HG03521 (cell line): Measurements from ENCODE around the gene SNX24.
A peak's percentile ranks its signal among the peaks of the same experiment; 100 is the strongest.

Experiments used
- ATAC-seq: cut with Tn5 transposase; IDR thresholded peaks from one replicate; pipeline ENCODE4 v1.9.1; 2021; ENCODE audit warnings: mild to moderate bottlenecking, moderate library complexity; ENCODE audit not compliant: unreplicated experiment

Gene SNX24

DNA sequence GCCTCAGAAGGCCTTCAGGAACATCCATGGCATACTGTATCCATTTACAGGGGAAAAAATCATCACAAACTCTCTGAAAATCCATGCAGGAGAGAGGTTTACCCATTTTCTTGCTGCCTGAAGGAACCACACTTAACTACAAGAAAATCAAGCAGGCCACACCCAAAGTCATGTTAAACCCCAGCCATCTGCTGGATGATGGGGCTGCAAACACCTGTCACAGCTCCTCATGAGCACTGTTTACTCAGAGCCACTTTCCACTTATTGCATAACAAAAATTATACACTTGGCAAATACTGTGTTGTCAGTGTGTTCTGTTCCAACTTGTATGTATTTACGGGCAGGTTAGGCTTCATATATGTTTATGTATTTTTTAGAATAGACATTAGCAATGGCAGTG, 155.3 kb downstream of the SNX24 start:
- no peak for ATAC-seq

DNA sequence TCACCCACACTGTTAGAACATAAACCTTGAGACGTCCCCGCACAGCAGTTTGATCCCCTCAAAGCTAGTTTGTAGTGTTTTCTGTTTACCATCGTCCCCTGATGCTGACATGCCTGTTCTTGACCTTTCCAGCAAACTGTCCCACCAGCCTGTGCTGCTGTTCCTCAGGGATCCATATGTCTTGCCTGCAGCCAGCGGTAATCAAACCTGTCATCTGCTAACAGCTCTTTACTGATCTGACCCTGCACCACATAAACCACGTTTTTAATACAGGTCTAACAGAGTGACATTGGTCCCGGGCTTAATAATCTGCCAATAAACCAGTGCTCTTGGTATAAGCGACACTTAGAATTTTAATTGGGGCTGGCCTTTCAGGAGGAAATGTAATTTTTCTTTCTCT, 156.4 kb downstream of the SNX24 start:
- ATAC-seq, result no peak

DNA sequence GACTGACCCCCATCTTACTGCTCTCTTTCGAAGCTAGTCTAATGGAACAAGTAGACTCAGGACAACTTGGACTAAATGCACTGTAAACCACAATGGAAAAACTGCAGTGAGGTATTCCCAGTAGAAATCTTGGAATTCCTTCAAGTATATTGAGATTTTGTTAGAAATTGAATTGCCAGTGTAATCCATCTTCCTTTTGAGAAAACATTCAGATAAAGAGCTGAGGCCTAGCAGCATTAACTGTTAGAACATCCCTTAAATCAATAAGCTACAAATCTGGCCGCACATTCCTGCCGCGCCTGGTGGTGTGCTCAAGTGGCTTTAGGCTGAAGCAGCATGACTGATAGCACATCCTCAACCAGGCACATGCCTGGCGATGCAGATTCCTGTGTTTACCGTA, 161.8 kb downstream of the SNX24 start:
- ATAC-seq, result no peak

DNA sequence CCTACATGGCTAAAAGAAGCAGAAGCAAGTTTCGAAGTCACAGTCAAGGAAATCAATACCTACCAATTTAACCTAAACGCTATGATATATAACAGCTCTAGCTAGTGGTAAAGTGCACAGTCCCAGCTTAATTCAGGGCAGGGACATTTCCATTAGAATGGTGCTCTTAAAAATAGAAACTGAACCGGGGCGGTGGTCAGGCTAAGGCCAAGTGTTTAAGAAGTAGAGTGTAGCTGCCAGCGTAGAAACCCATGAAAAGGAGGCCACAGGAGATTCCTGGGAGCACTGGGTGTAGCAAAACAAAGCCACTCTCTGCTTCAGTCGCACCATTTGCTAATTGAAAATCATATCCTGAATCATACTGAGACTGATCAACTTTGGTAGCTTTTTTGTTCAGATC, 162.3 kb downstream of the SNX24 start:
- ATAC-seq, result no peak

DNA sequence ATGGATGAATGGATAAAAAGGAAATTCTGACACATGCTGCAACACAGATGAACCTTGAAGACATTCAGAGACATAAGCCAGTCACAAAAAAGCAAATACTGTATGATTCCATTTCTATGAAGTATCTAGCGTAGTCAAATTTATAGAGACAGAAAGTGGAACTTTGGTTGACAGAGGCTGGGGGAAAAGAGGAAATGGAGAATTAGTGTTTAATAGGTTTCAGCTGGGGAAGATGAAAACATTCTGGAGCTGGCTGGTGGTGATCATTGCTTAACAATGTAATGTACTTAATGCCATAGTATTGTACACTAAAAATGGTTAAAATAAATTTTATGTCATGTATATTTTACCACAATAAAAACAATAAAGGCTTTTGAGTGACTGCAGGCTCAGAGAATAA, 166.9 kb downstream of the SNX24 start:
- ATAC-seq, result no peak

DNA sequence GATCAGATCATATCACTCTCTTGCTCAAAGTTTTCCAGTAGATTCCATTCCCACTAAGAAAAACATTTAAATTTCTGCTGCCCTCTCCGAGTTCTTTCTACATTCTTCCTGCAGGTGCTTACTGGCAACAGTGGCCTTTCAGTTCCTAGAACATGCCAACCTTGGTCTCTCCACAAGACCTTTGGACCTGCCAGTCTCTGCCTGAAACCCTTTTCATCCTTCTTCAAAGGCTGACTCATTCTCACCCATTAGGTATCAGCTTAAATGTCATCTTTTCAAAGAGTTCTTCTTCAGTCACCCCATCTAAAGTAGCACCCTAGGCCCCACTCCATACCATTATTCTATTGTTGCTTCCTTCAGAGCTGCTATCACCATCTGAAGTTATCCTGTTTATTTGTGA, 169.3 kb downstream of the SNX24 start:
- no peak for ATAC-seq

DNA sequence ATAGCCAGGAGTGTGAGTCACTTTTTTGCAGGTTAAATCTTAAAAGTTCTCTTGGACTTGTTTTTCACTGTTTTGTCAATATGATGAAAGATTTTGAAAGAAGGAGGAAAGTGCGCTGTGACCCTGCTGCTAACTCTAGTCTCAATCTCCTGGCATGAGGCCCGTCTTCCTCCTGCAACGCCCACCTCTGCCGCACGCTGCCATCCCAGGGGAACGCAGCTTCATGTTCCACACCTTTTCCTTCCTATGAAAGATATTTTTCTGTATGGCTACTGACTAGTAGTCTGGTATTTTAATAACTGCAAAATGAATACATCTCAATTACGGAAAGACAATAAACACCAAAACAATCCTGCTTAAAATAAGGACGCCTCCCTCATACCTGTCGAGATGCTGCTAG, 182.8 kb downstream of the SNX24 start:
- no peak for ATAC-seq

DNA sequence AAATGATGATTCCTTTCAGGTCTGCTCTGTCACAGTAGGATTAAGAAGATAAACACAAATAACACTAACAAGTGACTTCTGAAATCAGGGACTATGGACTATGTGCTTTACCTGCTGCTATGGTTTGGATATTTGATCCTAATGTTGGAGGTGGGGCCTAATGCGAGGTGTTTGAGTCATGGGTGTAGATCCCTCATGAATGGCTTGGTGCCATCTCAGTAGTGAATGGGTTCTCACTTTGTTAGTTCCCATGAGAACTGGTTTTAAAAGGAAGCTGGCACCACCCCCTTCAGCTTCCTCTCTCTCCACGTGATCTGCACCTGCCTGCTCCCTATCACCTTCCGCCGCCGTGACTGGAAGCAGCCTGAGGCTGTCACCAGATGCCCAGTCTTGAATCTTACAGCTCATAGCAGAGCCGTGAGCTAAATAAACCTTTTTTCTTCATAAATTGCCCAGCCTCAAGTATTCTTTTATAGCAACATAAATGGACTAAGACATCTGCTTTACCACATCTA, 187.8 kb downstream of the SNX24 start:
- no peak for ATAC-seq

DNA sequence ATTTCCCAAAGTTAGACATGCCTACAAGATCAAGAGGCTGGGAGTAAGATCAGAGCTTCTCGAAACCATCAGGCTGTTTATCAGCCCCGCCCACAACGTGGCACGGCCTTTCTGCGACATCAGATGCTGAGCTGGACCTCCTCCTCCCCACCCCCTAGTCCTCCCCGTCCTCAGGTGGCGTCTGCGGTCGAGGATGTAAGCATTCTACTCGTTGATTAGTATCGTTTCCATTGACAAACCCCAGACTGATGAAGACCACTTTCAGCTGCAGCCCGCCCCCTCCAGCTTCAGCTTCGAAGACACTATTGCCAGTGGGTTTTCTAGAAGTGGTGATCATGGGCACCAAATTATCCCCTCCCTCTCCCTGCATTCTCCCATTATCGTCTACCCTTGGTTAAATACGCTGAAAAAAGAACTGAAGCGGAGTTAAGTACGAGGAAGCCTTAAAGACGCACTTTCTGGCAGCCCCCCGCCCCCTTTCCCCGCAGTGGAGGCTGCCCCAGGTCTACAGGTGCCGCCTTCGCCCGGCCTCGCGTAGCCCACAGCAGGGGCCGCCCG, 190.0 kb downstream of the SNX24 start:
- ATAC-seq, result no peak

DNA sequence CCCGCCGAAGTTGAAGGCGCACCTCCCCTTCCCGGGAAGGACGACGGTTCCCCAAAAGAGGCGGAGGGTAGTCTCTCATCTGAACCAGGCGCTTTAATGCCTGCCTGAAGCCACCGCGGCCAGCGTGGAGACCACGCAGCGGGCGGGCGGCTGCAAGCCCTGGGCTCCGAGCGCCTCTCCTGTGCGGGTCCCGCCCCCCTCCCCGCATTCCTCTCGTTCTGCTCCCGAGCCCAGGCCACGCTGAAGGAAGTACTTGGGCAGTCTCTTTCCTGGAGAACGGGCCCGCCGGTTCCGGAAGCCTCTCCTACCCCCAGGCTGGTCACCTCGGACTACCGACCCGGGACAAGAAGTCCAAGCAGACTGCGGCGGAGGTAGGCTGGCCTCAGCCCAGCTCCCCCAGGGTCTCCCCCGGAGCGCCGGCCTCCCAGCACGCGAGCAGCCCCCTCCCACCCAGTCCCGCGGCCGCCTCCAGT, 190.5 kb downstream of the SNX24 start:
- ATAC-seq, result peak; percentile 7

DNA sequence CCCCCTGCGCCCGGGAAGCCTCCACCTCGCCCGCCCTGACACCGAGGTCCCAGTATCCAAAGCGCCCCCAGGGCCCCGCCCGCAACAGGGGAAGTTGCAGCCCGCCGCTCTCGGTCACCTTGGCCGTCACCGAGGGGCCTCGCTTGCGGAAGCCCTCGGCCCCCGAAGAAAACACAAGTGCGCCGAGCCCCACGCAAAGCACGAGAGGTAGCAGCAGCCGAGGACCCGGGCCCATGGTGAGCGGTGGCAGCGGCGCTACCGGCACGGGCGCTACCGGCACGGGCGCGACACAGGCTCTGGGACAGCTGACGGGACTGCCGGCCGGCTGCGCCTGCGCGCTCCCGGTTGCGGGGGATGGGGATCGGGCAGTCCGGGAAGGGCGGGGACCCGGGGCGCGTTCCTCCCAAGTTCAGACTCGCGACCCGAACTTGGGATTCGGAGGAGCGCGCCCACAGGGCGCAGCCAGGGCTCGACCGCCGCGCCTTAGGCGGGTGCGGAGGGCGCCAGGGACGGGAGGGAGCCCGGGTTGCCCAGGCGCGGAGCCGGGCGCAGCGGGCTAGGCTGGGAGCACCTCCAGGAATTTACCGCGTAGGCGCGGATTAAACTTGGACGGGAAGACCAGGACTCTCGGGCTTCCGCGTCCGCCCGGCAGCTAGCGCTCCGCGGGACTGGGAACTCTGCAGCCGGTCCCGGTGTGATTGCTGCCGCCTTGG, 191.1 kb downstream of the SNX24 start, which contains the start of gene PPIC:
PPIC (minus strand) TSS at position 335 of the 713 bp plus-strand sequence; CDS start at position 235, 100 bp downstream.
- ATAC-seq, result peak; percentile 37

DNA sequence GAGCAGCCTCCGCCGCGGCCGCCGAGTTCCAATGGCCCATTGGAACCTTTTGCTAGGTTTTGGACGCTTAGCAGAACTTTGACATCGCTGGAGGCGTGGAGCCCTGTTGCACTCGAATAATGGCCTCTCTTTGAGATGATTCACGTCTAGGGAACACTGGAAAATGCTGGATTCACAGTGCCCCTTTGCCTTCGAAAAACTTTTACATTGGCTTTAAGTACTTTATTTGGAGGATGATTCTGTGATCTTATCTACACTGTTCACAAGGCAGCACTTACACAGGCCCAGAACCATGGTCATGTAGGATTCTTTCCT, 191.6 kb downstream of the SNX24 start:
- no peak for ATAC-seq

DNA sequence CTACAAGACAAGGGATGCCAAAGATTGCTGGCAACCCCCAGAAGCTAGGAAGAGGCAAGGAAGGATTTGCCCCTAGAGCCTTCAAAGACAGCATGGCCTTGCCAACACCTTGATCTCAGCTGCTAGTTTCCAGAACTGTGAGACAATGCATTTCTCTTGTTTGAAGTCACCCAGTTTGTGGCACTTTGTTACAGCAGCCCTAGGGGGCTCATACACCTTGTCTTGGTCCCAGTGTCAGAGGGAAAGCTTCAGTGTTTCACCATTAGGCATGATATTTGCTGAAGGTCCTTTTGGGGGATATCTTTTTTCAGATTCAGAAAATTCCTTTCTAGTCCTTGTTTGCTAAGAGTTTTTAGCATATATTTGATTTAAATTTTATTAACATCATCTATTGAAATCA, 194.3 kb downstream of the SNX24 start:
- no peak for ATAC-seq

DNA sequence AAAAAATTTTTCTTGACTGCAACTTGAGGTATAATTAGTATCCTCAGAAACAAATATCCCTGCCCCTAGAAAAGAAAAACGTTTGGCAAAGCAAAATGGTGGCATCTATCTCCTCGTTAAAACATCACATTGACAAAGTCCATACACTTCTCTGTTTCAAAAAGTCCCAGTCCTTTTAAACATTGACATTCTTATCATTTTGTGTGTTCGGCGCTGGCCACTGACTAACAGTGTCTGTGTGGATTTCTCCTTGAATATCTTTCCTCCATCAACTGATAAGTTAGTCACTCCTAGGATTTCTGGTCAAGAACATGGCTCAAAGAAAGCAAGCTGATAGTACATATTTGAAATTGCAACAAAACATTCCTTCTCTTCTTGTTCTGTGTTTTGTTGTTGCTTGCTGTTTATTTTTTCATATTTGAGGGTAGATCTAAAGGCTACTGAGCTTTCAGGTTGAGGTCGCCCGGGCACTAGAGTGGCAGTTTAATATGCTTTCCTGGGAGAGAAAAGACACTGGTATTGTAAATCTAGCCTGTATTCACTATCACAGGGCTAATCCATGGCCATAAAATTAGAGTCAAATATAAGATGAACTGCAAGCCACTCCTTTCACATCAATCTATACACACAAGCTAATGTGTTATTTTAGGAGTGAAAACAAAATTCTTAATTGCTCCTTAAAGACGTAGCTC, 199.7 kb downstream of the SNX24 start:
- no peak for ATAC-seq

DNA sequence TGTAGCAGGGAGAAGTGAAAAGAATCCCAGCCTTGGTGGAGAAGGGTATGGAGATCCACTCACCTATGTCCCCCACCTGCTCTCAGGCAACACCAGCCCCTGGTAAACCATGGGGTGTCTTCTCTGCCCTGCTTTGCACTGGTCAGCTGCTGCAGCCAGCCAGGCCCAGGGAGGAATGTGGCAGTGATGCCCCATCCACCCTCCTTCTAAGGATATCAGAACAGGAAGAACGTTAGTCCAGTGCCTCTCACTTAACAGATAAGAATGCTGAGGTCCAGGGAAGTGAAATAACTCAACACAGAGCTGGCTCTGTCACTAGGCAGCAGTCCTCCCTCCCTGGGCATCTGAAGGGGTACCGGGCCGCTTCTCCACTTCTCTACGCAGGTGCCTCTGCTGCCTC, 200.8 kb downstream of the SNX24 start:
- no peak for ATAC-seq

DNA sequence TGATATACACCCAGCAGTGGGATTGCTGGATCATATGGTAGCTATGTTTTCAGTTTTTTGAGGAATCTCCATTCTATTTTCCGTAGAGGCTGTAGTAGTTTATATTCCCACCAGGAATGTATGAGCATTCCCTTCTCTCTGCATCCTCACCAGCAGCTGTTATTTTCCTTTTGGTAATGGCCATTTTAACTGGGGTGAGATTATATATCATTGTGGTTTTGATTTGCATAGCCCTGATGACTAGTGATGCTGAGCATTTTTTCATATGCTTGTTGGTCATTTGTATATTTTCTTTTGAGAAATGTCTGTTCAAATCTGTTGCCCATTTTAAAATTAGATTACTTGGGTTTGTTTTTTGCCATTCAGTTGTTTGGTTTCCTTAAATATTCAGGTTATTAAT, 202.3 kb downstream of the SNX24 start:
- no peak for ATAC-seq

DNA sequence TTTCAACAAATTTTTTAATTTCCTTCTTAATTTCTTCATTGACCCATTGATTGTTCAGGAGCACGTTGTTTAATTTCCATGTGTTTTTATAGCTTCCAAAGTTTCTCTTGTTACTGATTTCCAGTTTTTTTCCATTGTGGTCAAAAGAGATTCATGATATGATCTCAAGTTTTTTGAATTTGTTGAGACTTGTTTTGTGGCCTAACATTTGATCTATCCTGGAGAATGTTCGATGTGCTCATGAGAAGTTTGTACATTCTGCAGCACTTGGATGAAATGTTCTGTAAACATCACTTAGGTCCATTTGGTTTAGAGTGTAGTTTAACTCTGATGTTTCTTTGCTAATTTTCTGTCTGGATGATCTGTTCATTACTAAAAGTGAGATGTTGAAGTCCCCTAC, 205.8 kb downstream of the SNX24 start:
- no peak for ATAC-seq
